GM18502 (cell line): ENCODE data around the gene GALNT14.

Experiments
- ATAC-seq: cut with Tn5 transposase; IDR thresholded peaks from one replicate; pipeline ENCODE4 v1.9.1; 2021; ENCODE audit warnings: mild to moderate bottlenecking; ENCODE audit not compliant: unreplicated experiment, poor library complexity

The GALNT14 gene

GRCh38 chr2:31060397-31060796 is 77.8 kb downstream of the GALNT14 start:
- ATAC-seq = no peak

GRCh38 chr2:31058096-31059035 is 79.9 kb downstream of the GALNT14 start:
- ATAC-seq = no peak

- ATAC-seq = no peak
Measured at GRCh38 chr2:31057691-31058090, 80.5 kb downstream of the GALNT14 start.

GRCh38 chr2:31055938-31056337 is 82.3 kb downstream of the GALNT14 start:
- ATAC-seq = no peak

GRCh38 chr2:31054842-31055388 is 83.3 kb downstream of the GALNT14 start:
- ATAC-seq = no peak

- ATAC-seq = no peak
Measured at GRCh38 chr2:31053929-31054782, 84.1 kb downstream of the GALNT14 start.

GRCh38 chr2:31052284-31052683 is 86.0 kb downstream of the GALNT14 start:
- no peak for ATAC-seq

GRCh38 chr2:31051258-31052140 is 86.7 kb downstream of the GALNT14 start:
- ATAC-seq = no peak

- no peak for ATAC-seq
Measured at GRCh38 chr2:31049916-31050588, 88.2 kb downstream of the GALNT14 start.

- no peak for ATAC-seq
Measured at GRCh38 chr2:31049264-31049663, 89.0 kb downstream of the GALNT14 start.

GRCh38 chr2:31047599-31047998 is 90.6 kb downstream of the GALNT14 start:
- ATAC-seq = no peak

GRCh38 chr2:31038385-31038784 is 99.9 kb downstream of the GALNT14 start:
- no peak for ATAC-seq

- no peak for ATAC-seq
Measured at GRCh38 chr2:31037058-31037457, 101.2 kb downstream of the GALNT14 start.

GRCh38 chr2:31033032-31033431 is 105.2 kb downstream of the GALNT14 start:
- ATAC-seq = no peak

GRCh38 chr2:31032475-31032874 is 105.8 kb downstream of the GALNT14 start:
- ATAC-seq = no peak

GRCh38 chr2:31031132-31031706 is 107.0 kb downstream of the GALNT14 start:
- ATAC-seq = peak; percentile 97

- no peak for ATAC-seq
Measured at GRCh38 chr2:31028417-31028816, 109.8 kb downstream of the GALNT14 start.

GRCh38 chr2:31027549-31027948 is 110.7 kb downstream of the GALNT14 start:
- no peak for ATAC-seq

- no peak for ATAC-seq
Measured at GRCh38 chr2:31023541-31023940, 114.7 kb downstream of the GALNT14 start.
